ENCODE results near the gene DMAC2. TPM values are rescaled to one million over a fixed set of nuclear protein-coding genes. Genes with fewer than 3 reads are reported as not detected.
A peak's percentile ranks its signal among the peaks of the same experiment; 100 is the strongest.

DMAC2 gene
- total and polyA plus RNA-seq, 2 donors (not counting 3 experiments of a cell fraction or from before 2014, with no cell fraction given) = 65.4 to 137 TPM

GRCh38 chr19:41449865-41450178, 10.1 kb upstream of the DMAC2 start:
- POLR2A ChIA-PET = no interaction called here
- FAIRE-seq (peak; percentile 12), DNase-seq (ENCODE audit: low read depth, low spot score) (no peak)
- TF ChIP-seq POLR2AphosphoS5 (IDR thresholded peaks at IDR 0.05; ENCODE audit: insufficient read depth, low read depth, low read length) (no peak), MYC (IDR thresholded peaks at IDR 0.05; ENCODE audit: low read depth, low read length) (no peak), FOS (IDR thresholded peaks at IDR 0.05; ENCODE audit: borderline replicate concordance, insufficient read depth, low read length) (no peak), EZH2 (IDR thresholded peaks at IDR 0.05; ENCODE audit: borderline replicate concordance, low read depth, low read length, severe bottlenecking) (no peak), JUN (IDR thresholded peaks at IDR 0.05; ENCODE audit: borderline replicate concordance, insufficient read depth, insufficient read length, low read depth) (no peak), MAX (IDR thresholded peaks at IDR 0.05; ENCODE audit: insufficient read depth, insufficient read length) (no peak), GATA2 (IDR thresholded peaks at IDR 0.05; ENCODE audit: insufficient read depth, insufficient read length, low read depth, low read length) (no peak), POLR2A (IDR thresholded peaks at IDR 0.05; ENCODE audit: low read depth, low read length) (no peak), CTCF (IDR thresholded peaks at IDR 0.05; ENCODE audit: extremely low read depth in 1 of 2, insufficient read depth in 1 of 2, low read depth in 1 of 2, low read length in 2 of 2) (no peak)
- dilution Hi-C loops (cut with MboI; ENCODE audit: extremely low pct_ligation_motif_present, low sequenced_read_pairs) = no loop called here
- BruUV-seq (replicated peaks) = no TSS peak
- Histone ChIP-seq H3K4me3 (replicated peaks in 1 of 3; ENCODE audit: insufficient read depth in 1 of 3, low read depth in 1 of 3, low read length in 3 of 3) (no peak overlapping the region), H3K9me1 (replicated peaks; ENCODE audit: control insufficient read depth, extremely low read depth, insufficient read depth, low read length) (no peaks in the 10 kb centered on the region), H3K4me1 (ENCODE audit: control insufficient read depth, extremely low read depth, insufficient read depth, low read length) (no peaks in the 10 kb centered on the region), H3K79me2 (ENCODE audit: control insufficient read depth, insufficient read depth, low read length) (no peaks in the 10 kb centered on the region), H2AFZ (ENCODE audit: low read depth, low read length) (no peak overlapping the region), H3K4me2 (ENCODE audit: insufficient read depth, low read length) (no peak overlapping the region), H3K9ac (replicated peaks; ENCODE audit: extremely low read depth, insufficient read depth, low read length) (no peak overlapping the region), H3K27ac (ENCODE audit: insufficient read depth, low read depth, low read length) (no peak overlapping the region), H3K27me3 (ENCODE audit: control insufficient read depth in 2 of 2, insufficient read depth in 2 of 2, low read length in 2 of 2) (peaks cover 6 to 7% of the 10 kb centered on the region in 2 experiments), H4K20me1 (replicated peaks; ENCODE audit: control insufficient read depth, extremely low read depth, insufficient read depth, low read length) (no peaks in the 10 kb centered on the region), H3K36me3 (ENCODE audit: control insufficient read depth in 2 of 2, extremely low read depth in 1 of 2, insufficient read depth in 2 of 2, low read length in 2 of 2) (peaks cover 2 to 3% of the 10 kb centered on the region in 2 experiments), H3K9me3 (replicated peaks; ENCODE audit: control insufficient read depth, insufficient read depth, low read length) (no peaks in the 10 kb centered on the region)
- intact Hi-C loops (cut with micrococcal nuclease) = loop anchor here (1.0 kb wide), 5 partner anchors 29 to 145 kb away; no protein-coding TSS in a partner anchor
- CTCF ChIA-PET = interaction anchor here (1.0 to 8.9 kb wide), 17 partner anchors 10 to 246 kb away, joined by 3 to 343 read pairs (median 9); partner anchors contain the start of gene DMAC2

Measured in endothelial cell of umbilical vein (primary cell).